GM12891 (cell line): ENCODE results near the gene XPOT.

Source experiments
- PAX5 ChIP-seq: IDR thresholded peaks from 2 replicates; pipeline ENCODE4 v1.6.1; 2011; ENCODE audit warnings: low read length, moderate library complexity, mild to moderate bottlenecking; ENCODE audit not compliant: insufficient read depth, severe bottlenecking
- POLR2A ChIP-seq: IDR thresholded peaks from 2 replicates; pipeline ENCODE4 v1.6.1; 2011; ENCODE audit warnings: low read depth, low read length, control low read depth
- TAF1 ChIP-seq: IDR thresholded peaks from 2 replicates; pipeline ENCODE4 v1.6.1; 2011; ENCODE audit warnings: low read depth, low read length, control low read depth

- TF ChIP-seq POLR2A (no peak), TAF1 (no peak), PAX5 (no peak)
Observed at GRCh38 chr12:64461634-64462414, 57.6 kb downstream of the XPOT start.
